ENCODE measurements around the gene CST3.
"Not testable (repeated sequence)": the region's sequence is repeated elsewhere in the genome, so short reads cannot be mapped to it uniquely, and the experiment has no call there.

Gene CST3

GRCh38 chr20:23627501-23627900 is 10.3 kb downstream of the CST3 start:
- DNase-seq (ENCODE audit: low spot score) = no peak

- no peak for DNase-seq (ENCODE audit: low spot score)
Observed at GRCh38 chr20:23626040-23626620, 11.6 kb downstream of the CST3 start.

GRCh38 chr20:23625236-23625964 is 12.4 kb downstream of the CST3 start:
- no peak for DNase-seq (ENCODE audit: low spot score)

- DNase-seq (ENCODE audit: low spot score) = no peak
Observed at GRCh38 chr20:23624324-23624691, 13.4 kb downstream of the CST3 start.

- DNase-seq (ENCODE audit: low spot score) = no peak
Observed at GRCh38 chr20:23623666-23624323, 14.0 kb downstream of the CST3 start.

GRCh38 chr20:23622839-23623343 is 14.9 kb downstream of the CST3 start:
- DNase-seq (ENCODE audit: low spot score) = no peak

GRCh38 chr20:23622401-23622800 is 15.4 kb downstream of the CST3 start:
- DNase-seq (ENCODE audit: low spot score) = not testable (repeated sequence)

- not testable (repeated sequence) for DNase-seq (ENCODE audit: low spot score)
Observed at GRCh38 chr20:23620670-23621386, 16.9 kb downstream of the CST3 start.

GRCh38 chr20:23614163-23614562 is 23.6 kb downstream of the CST3 start:
- DNase-seq (ENCODE audit: low spot score) = no peak

GRCh38 chr20:23613676-23614075 is 24.1 kb downstream of the CST3 start:
- no peak for DNase-seq (ENCODE audit: low spot score)

GRCh38 chr20:23612396-23612795 is 25.4 kb downstream of the CST3 start:
- DNase-seq (ENCODE audit: low spot score) = no peak

GRCh38 chr20:23609486-23610109 is 28.2 kb downstream of the CST3 start:
- no peak for DNase-seq (ENCODE audit: low spot score)

- no peak for DNase-seq (ENCODE audit: low spot score)
Observed at GRCh38 chr20:23608251-23608846, 29.4 kb downstream of the CST3 start.

- DNase-seq (ENCODE audit: low spot score) = no peak
Observed at GRCh38 chr20:23607497-23608245, 30.1 kb downstream of the CST3 start.

- DNase-seq (ENCODE audit: low spot score) = peak; percentile 83
Observed at GRCh38 chr20:23606652-23607049, 31.1 kb downstream of the CST3 start.

GRCh38 chr20:23605867-23606651 is 31.7 kb downstream of the CST3 start, which contains the start of gene CST9:
Gene CST9, minus strand, starts transcription at chr20:23605917. Its CDS starts 53 bp downstream, at chr20:23605864.
- no peak for DNase-seq (ENCODE audit: low spot score)

- DNase-seq (ENCODE audit: low spot score) = no peak
Observed at GRCh38 chr20:23604306-23604705, 33.4 kb downstream of the CST3 start.

- no peak for DNase-seq (ENCODE audit: low spot score)
Observed at GRCh38 chr20:23603321-23603720, 34.4 kb downstream of the CST3 start.

GRCh38 chr20:23602699-23603098 is 35.1 kb downstream of the CST3 start:
- DNase-seq (ENCODE audit: low spot score) = no peak

GRCh38 chr20:23602241-23602640 is 35.5 kb downstream of the CST3 start:
- no peak for DNase-seq (ENCODE audit: low spot score)

All from HuH-7.5 (cell line).